ENCODE measurements around the gene LLGL1.

DNA sequence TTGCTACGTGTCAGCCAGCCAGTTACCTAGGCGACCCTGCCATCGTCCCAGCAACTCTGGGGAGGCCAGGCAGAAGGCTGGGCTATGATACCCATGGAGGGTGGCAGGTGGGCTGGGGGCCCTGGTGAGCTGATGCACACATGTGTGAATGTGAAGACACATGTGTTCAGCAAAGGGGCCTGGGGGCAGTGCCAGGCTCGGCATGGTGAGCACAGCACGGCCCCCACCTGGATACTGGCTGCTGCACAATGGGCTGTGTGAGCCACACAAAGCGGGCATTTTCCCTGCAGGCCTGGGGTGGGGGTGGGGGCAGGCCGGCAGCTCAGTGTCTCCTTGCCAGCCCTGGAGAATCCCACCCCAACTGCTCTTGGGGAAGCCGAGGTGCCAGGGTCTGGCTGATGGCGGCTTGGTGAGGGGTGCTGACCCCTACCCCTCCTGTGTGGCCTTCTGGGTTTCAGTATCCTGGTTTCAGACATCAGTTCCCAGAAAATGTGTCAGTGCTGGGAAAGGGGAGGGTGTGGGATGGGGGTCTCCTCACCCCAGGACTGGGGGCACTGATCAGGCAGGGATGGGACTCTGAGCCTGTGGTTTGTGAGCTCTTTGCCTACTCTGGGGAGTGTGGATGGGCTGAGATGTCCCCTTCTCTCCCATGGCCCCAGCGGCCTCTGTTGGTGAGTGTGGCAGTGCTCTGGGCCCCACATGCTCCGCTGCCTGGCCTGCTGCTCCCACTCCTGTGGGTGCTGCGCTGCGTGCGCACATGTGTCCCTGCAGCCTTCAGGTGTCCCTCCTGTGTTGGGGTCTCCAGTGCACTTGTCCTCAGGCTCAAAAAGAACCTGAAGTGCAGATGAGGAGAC is 5.1 kb downstream of the LLGL1 start:
- no peak for TF ChIP-seq POLR2A (IDR thresholded peaks at IDR 0.05)
- TF ChIP-seq, protein P1, sequence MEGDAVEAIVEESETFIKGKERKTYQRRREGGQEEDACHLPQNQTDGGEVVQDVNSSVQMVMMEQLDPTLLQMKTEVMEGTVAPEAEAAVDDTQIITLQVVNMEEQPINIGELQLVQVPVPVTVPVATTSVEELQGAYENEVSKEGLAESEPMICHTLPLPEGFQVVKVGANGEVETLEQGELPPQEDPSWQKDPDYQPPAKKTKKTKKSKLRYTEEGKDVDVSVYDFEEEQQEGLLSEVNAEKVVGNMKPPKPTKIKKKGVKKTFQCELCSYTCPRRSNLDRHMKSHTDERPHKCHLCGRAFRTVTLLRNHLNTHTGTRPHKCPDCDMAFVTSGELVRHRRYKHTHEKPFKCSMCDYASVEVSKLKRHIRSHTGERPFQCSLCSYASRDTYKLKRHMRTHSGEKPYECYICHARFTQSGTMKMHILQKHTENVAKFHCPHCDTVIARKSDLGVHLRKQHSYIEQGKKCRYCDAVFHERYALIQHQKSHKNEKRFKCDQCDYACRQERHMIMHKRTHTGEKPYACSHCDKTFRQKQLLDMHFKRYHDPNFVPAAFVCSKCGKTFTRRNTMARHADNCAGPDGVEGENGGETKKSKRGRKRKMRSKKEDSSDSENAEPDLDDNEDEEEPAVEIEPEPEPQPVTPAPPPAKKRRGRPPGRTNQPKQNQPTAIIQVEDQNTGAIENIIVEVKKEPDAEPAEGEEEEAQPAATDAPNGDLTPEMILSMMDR (IDR thresholded peaks at IDR 0.05), result no peak
